GM12864 (cell line): ENCODE results near the gene BCAS3.

Experiments used
- DNase-seq: peaks from one replicate; pipeline ENCODE4 v3.0.0-alpha.2; 2011; ENCODE audit warnings: low read depth
- H3K4me3 ChIP-seq: 2 replicates; pipeline ENCODE4 v1.5.1; 2011; ENCODE audit warnings: mild to moderate bottlenecking, low read depth, low read length, control low read depth
- TF ChIP-seq, protein P1 (sequence below): IDR thresholded peaks from 2 replicates; pipeline ENCODE4 v1.5.1; 2011; ENCODE audit warnings: low read depth, mild to moderate bottlenecking, moderate library complexity, low read length, control low read depth, inconsistent platforms; ENCODE audit errors: missing control alignments

The BCAS3 gene

DNA sequence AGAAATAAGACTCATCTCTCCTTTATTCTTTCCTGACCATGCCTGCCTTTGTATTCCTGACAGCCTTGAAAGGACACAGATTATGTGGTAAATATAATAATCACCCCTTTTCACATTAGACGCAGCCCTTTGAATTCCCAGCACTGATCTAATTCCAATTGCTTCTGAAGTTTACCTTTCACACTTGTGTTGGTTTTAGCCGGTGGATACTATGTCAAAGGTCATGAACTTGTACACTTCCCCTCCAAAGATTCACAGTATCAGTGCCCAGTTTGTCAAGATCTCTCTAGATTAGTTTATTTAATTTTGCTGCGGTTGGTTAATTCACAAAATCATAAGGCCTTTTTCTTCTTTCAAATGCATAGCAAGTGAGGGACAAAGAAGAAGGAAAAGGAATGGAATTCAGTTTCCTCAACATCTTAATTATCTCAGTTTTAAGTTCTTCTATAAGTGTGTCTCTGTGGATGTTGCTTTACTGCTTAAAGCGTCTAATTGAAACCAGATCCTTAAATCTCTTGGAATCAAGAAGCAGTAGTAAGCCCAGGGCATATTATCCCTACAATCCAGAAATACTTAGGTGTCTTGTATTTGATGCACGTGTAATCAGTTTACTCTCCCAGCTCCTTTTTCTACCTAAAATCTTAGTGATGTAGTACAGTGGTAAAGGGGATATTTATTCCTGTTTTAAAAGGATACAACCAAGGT, 547.7 kb downstream of the BCAS3 start:
- TF ChIP-seq, protein P1, sequence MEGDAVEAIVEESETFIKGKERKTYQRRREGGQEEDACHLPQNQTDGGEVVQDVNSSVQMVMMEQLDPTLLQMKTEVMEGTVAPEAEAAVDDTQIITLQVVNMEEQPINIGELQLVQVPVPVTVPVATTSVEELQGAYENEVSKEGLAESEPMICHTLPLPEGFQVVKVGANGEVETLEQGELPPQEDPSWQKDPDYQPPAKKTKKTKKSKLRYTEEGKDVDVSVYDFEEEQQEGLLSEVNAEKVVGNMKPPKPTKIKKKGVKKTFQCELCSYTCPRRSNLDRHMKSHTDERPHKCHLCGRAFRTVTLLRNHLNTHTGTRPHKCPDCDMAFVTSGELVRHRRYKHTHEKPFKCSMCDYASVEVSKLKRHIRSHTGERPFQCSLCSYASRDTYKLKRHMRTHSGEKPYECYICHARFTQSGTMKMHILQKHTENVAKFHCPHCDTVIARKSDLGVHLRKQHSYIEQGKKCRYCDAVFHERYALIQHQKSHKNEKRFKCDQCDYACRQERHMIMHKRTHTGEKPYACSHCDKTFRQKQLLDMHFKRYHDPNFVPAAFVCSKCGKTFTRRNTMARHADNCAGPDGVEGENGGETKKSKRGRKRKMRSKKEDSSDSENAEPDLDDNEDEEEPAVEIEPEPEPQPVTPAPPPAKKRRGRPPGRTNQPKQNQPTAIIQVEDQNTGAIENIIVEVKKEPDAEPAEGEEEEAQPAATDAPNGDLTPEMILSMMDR: no peak
- no peak for DNase-seq
- H3K4me3 ChIP-seq: no peak overlapping the region

DNA sequence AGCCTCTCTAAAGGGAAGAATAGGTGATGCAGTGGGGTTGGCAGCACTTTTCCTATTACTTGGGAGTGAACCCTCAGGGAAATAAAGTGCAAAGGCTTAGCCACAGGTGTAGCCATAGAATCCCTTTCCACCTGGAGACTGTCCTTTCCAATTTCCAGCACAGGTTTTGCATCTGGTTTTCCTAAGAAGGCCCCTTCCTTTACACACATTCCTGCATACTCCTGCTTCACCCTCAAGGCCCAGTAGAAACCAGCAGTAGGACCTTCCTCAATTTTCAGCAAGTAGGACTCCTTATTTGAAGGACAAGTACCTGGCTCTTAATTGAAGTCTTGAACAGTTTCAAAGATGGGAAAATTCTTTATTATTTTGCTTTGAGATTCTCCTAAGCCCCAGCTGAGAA, 550.2 kb downstream of the BCAS3 start:
- TF ChIP-seq, protein P1: no peak
- no peak overlapping the region for H3K4me3 ChIP-seq
- DNase-seq: no peak

DNA sequence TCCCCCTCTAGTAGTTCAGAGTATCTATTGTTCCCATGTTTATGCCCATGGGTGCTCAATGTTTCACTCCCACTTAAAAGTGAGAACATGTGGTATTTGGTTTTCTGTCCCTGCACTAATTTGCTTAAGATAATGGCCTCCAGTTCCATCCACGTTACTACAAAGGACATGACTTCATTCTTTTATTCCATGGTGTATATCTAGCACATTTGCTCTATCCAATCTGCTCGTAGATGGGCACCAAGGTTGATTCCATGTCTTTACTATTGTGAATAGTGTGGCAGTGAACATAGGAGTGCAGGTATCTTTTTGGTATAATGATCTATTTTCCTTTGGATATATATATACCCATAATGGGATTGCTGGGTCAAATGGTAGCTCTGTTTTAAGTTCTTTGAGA, 552.8 kb downstream of the BCAS3 start:
- no peak overlapping the region for H3K4me3 ChIP-seq
- TF ChIP-seq, protein P1: no peak
- DNase-seq: no peak

DNA sequence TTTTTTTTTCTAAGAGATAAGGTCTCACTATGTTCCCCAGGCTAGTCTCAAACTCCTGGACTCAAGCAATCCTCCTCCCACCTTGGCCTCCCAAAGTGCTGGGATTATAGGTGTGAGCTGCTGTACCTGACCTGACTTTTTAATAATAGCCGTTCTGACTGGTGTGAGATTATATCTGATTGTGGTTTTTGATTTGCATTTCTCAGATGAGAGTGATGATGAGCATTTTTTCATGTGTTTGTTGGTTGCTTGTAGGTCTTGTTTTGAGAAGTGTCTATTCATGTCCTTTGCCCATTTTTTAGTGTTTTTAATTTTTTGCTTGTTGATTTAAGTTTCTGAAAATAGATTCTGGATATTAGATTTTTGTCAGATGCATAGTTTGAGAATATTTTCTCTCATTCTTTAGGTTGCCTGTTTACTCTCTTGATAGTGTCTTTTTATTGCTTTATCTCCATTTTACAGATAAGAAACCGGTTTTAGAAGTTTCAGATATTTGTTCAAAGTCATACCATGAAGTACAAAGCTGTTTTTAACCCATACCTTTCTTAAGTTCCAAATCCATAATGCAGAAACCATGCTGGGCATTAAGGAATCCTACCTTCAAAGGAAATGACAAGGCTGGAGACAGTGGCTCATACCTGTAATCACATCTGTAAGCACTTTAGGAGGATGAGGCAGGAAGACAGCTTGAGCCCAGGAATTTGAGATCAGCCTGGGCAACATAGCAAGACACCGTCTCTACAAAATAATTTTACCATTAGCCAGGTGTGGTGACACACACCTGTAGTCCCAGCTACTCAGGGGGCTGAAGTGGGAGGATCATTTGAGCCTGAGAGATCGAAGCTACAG, 553.5 kb downstream of the BCAS3 start:
- H3K4me3 ChIP-seq: no peak overlapping the region
- TF ChIP-seq, protein P1: no peak
- no peak for DNase-seq

DNA sequence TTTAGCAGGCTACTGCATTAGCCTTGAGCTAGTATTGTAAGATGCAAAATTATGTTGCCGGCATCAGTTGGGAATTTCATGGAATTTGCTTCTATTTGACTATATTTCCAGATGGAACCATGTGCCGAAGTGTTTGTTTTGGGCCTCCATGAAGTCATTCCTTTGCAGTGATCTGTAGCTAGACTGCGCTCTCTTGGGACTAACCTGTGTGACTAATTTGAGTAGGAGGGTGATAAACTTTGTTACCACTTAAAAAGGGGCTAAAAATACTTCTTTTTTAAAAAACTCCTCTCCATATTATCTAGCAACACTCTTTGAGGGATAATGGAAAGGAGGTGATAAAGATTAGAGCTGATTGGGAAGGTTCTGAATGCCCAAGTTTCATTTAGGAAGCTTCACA, 555.2 kb downstream of the BCAS3 start:
- TF ChIP-seq, protein P1: no peak
- DNase-seq: no peak
- H3K4me3 ChIP-seq: no peak overlapping the region

DNA sequence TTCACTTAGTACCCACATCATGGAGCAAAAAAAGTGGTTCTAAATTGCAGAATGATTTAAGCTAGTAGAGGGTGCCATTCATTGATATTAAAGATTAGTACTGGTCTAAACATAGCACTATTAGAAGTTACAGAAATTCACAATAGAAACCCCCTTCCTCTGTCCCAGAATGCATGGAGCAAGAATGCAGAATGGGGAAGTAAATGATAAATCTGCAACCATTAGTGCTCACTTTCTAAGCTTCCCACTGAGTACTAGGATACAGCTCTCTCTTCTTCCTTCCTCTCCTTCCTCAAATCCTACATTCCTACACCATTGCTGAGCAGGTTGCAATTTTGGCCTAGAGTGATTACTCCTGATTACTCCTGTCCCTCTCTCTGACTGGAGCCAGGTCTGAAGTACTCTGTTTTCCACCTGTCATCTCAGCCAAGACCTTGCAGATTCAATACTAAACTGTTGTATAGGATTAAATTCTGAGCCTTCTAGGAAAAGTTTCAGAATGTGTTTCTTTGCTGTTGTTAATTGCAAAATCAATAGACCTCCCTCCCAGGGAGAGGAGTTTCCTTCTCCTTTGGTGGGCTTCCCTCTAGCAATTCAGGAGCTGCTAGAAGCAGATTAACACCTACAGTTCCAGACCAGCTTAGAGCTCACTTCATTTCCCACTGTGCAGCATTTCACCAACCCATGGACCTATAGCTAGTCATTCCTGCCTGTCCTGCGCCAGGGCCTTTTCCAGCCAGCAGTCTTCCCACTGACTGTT, 556.5 kb downstream of the BCAS3 start:
- DNase-seq: no peak
- TF ChIP-seq, protein P1: no peak
- no peak overlapping the region for H3K4me3 ChIP-seq
